ENCODE data around the gene ARHGEF17.

The ARHGEF17 gene

DNA sequence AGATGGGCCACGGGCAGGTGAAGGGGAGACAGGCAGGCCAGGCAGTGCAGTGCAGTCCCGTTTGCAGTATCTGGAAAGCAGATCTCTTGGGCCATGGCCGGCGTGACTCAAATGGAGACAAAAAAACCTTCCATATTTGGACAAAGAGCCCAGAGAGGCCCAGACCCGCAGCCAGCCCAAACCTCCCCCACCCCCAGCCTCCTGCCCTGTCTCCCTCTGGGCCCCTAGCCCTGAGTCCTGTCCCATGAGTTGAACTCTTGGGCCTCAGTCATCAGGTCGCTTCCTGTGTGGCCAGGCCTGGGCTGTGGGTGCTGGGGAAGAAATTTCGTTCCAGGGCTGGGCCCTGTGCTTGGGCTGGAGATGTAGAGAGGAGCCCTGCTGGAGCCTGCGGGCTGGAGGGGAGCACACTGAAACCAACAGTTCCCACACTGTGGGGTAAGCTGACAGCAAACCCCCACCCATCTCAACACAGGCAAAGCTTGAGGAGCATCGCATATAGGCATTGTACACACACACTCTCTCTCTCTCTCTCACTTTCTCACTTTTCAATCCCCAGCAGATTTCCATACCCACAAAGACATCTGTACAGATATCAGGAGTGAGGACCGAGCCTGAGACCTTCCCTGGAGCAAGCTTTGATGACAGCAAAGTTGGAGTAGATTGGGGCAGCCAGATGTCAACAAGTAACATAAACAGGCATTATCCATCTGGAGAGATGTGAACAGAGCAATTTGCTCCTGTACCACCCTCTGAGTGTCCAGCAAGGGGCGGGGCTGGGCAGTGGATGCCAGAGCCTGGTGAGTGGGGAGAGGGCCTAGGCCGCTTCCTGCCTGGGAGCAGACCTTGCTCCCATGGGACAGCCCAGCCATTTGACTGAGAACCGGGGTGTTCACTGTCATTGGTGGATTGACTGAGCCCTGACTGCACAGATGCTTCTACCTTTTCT is 17.2 kb downstream of the ARHGEF17 start:
- Histone ChIP-seq H4K20me1 (ENCODE audit: insufficient read depth, low read length) (no peaks in the 10 kb centered on the region), H3K79me2 (ENCODE audit: low read length) (no peaks in the 10 kb centered on the region), H3K9ac (ENCODE audit: low read length) (no peak overlapping the region), H3K4me1 (ENCODE audit: low read length) (peaks cover 8% of the 10 kb centered on the region; the same call in 1 of the 2 replicates), H3F3A (ENCODE audit: insufficient read depth, low read length) (no peaks in the 10 kb centered on the region), H3K4me2 (ENCODE audit: low read depth, low read length) (no peak overlapping the region), H3K9me2 (replicated peaks; ENCODE audit: insufficient read depth, low read length) (no peaks in the 10 kb centered on the region), H3K27ac (ENCODE audit: low read length) (no peak overlapping the region), H2AFZ (ENCODE audit: low read length) (no peak overlapping the region), H3K27me3 (replicated peaks; ENCODE audit: insufficient read depth, low read length) (no peaks in the 10 kb centered on the region), H3K4me3 (ENCODE audit: low read length) (no peak overlapping the region), H3K36me3 (replicated peaks; ENCODE audit: insufficient read depth, low read length) (no peaks in the 10 kb centered on the region), H3K9me3 (replicated peaks; ENCODE audit: insufficient read depth, low read length) (no peaks in the 10 kb centered on the region)
- TF ChIP-seq, protein P1, sequence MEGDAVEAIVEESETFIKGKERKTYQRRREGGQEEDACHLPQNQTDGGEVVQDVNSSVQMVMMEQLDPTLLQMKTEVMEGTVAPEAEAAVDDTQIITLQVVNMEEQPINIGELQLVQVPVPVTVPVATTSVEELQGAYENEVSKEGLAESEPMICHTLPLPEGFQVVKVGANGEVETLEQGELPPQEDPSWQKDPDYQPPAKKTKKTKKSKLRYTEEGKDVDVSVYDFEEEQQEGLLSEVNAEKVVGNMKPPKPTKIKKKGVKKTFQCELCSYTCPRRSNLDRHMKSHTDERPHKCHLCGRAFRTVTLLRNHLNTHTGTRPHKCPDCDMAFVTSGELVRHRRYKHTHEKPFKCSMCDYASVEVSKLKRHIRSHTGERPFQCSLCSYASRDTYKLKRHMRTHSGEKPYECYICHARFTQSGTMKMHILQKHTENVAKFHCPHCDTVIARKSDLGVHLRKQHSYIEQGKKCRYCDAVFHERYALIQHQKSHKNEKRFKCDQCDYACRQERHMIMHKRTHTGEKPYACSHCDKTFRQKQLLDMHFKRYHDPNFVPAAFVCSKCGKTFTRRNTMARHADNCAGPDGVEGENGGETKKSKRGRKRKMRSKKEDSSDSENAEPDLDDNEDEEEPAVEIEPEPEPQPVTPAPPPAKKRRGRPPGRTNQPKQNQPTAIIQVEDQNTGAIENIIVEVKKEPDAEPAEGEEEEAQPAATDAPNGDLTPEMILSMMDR (IDR thresholded peaks at IDR 0.05; ENCODE audit: low read length) = no peak
- no peak for TF ChIP-seq EZH2 (optimal IDR thresholded peaks at IDR 0.05; ENCODE audit: low read depth, low read length)
- no peak for TF ChIP-seq EZH2phosphoT487 (IDR thresholded peaks at IDR 0.05; ENCODE audit: low read length)
- DNase-seq = no peak

DNA sequence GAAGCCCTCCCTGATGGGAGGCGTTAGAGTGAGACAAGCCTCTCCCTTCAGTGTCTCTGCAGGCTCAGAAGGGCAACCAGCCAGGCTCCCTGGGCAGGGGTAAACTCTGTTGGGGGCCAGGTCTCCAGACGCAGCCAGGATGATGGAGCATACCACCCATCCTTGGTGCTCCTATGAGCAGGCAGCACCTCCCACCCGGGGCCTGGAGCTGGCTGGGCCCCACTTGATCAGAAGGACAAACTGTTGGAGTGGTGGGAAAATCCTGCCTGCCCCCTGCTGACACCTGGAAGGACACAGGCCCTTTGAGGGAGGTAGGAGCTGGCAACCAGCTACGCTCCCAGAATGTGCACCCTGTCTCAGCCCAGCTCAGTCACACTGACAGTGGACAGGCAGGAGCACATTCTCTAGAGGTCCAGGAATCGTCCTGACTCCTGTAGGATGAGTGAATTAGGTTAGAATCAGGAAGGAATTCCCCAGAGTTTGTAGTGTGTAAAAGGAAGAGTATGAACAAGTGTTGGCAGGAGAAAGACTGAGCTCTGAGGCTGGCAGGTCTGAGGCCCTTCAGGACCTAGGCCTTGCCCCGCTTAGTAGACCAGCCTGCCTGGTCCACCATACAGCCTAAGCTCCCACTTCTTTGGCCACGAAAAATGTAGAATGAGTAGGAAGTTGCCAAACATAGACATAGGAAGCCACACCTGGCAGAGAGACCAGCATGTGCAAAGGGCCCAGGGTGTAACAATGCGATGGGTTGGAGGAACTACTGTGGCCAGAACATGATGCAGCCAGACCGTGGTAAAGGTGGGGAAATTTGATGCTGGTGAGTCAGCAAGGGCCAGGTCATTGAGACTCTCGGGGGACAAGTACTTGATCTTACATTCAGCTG is 19.1 kb downstream of the ARHGEF17 start:
- H3K4me1 ChIP-seq (ENCODE audit: low read length) = peaks cover 8% of the 10 kb centered on the region; the same call in 1 of the 2 replicates
- no peak overlapping the region for H3K4me3 ChIP-seq (ENCODE audit: low read length)
- no peak overlapping the region for H2AFZ ChIP-seq (ENCODE audit: low read length)
- H3K27me3 ChIP-seq (replicated peaks; ENCODE audit: insufficient read depth, low read length) = no peaks in the 10 kb centered on the region
- no peak overlapping the region for H3K27ac ChIP-seq (ENCODE audit: low read length)
- no peak overlapping the region for H3K4me2 ChIP-seq (ENCODE audit: low read depth, low read length)
- TF ChIP-seq, protein P1 (IDR thresholded peaks at IDR 0.05; ENCODE audit: low read length) = no peak
- no peak for TF ChIP-seq EZH2 (optimal IDR thresholded peaks at IDR 0.05; ENCODE audit: low read depth, low read length)
- no peak for TF ChIP-seq EZH2phosphoT487 (IDR thresholded peaks at IDR 0.05; ENCODE audit: low read length)
- DNase-seq = no peak
- no peaks in the 10 kb centered on the region for H4K20me1 ChIP-seq (ENCODE audit: insufficient read depth, low read length)
- no peaks in the 10 kb centered on the region for H3K36me3 ChIP-seq (replicated peaks; ENCODE audit: insufficient read depth, low read length)
- H3K9me2 ChIP-seq (replicated peaks; ENCODE audit: insufficient read depth, low read length) = no peaks in the 10 kb centered on the region
- no peaks in the 10 kb centered on the region for H3K9me3 ChIP-seq (replicated peaks; ENCODE audit: insufficient read depth, low read length)
- no peak overlapping the region for H3K9ac ChIP-seq (ENCODE audit: low read length)
- no peaks in the 10 kb centered on the region for H3K79me2 ChIP-seq (ENCODE audit: low read length)
- H3F3A ChIP-seq (ENCODE audit: insufficient read depth, low read length) = no peaks in the 10 kb centered on the region

GRCh38 chr11:73327812-73328364 is 19.8 kb downstream of the ARHGEF17 start:
- Histone ChIP-seq H3K79me2 (ENCODE audit: low read length) (no peaks in the 10 kb centered on the region), H3K27me3 (replicated peaks; ENCODE audit: insufficient read depth, low read length) (no peaks in the 10 kb centered on the region), H3K9me3 (replicated peaks; ENCODE audit: insufficient read depth, low read length) (no peaks in the 10 kb centered on the region), H4K20me1 (ENCODE audit: insufficient read depth, low read length) (no peaks in the 10 kb centered on the region), H3K4me3 (ENCODE audit: low read length) (no peak overlapping the region), H3F3A (ENCODE audit: insufficient read depth, low read length) (no peaks in the 10 kb centered on the region), H2AFZ (ENCODE audit: low read length) (no peak overlapping the region), H3K4me1 (ENCODE audit: low read length) (peaks cover 8% of the 10 kb centered on the region; the same call in 1 of the 2 replicates), H3K4me2 (ENCODE audit: low read depth, low read length) (no peak overlapping the region), H3K9ac (ENCODE audit: low read length) (no peak overlapping the region), H3K9me2 (replicated peaks; ENCODE audit: insufficient read depth, low read length) (no peaks in the 10 kb centered on the region), H3K36me3 (replicated peaks; ENCODE audit: insufficient read depth, low read length) (no peaks in the 10 kb centered on the region), H3K27ac (ENCODE audit: low read length) (no peak overlapping the region)
- DNase-seq = no peak
- no peak for TF ChIP-seq EZH2 (optimal IDR thresholded peaks at IDR 0.05; ENCODE audit: low read depth, low read length)
- TF ChIP-seq EZH2phosphoT487 (IDR thresholded peaks at IDR 0.05; ENCODE audit: low read length) = no peak
- TF ChIP-seq, protein P1 (IDR thresholded peaks at IDR 0.05; ENCODE audit: low read length) = no peak

All from MM.1S (cell line).